Astrocyte (in vitro differentiated cells and primary cell): ENCODE measurements around the gene LRMDA. TPM values are rescaled to one million over a fixed set of nuclear protein-coding genes. Genes with fewer than 3 reads are reported as not detected.

Experiments
- DNase-seq: peaks from one replicate; pipeline ENCODE4 v3.0.0-alpha.2; 2010; ENCODE audit warnings: low read depth
- FAIRE-seq: peaks from 2 replicates; lab custom pipeline; 2011; peaks lifted over from hg19 to GRCh38; lab: Jason Lieb, UNC
- H2AFZ ChIP-seq: 2 replicates; pipeline ENCODE4 v1.6.0; 2012; ENCODE audit warnings: low read depth, low read length, inconsistent platforms
- H3K27ac ChIP-seq: 2 replicates; pipeline ENCODE4 v1.5.1; 2011; ENCODE audit warnings: low read depth, low read length, inconsistent platforms
- H3K27me3 ChIP-seq: 2 replicates; pipeline ENCODE4 v1.6.0; 2011; ENCODE audit warnings: low read length, inconsistent platforms; ENCODE audit not compliant: insufficient read depth
- H3K36me3 ChIP-seq: 2 replicates; pipeline ENCODE4 v1.5.1; 2011; ENCODE audit warnings: low read length, inconsistent platforms; ENCODE audit not compliant: insufficient read depth
- H3K4me1 ChIP-seq: 2 replicates; pipeline ENCODE4 v1.5.1; 2011; ENCODE audit warnings: low read length, inconsistent platforms; ENCODE audit not compliant: insufficient read depth
- H3K4me2 ChIP-seq: 2 replicates; pipeline ENCODE4 v1.6.0; 2012; ENCODE audit warnings: low read length, inconsistent platforms
- H3K4me3 ChIP-seq: 2 replicates; pipeline ENCODE4 v1.5.1; 2011; ENCODE audit warnings: low read depth, mild to moderate bottlenecking, low read length, inconsistent platforms; ENCODE audit not compliant: insufficient read depth
- H3K79me2 ChIP-seq: 2 replicates; pipeline ENCODE4 v1.6.0; 2012; ENCODE audit warnings: mild to moderate bottlenecking, low read length, inconsistent platforms; ENCODE audit not compliant: insufficient read depth
- H3K9ac ChIP-seq: 2 replicates; pipeline ENCODE4 v1.6.0; 2012; ENCODE audit warnings: mild to moderate bottlenecking, low read length, inconsistent platforms
- H3K9me3 ChIP-seq: 2 replicates; pipeline ENCODE4 v1.5.1; 2012; ENCODE audit warnings: low read depth, mild to moderate bottlenecking, low read length, inconsistent platforms; ENCODE audit not compliant: insufficient read depth
- H4K20me1 ChIP-seq: 2 replicates; pipeline ENCODE4 v1.6.0; 2012; ENCODE audit warnings: low read length, inconsistent platforms; ENCODE audit not compliant: insufficient read depth
- H3K27ac Mint-ChIP-seq: one replicate; pipeline ENCODE4 v1.8.0; 2021; ENCODE audit warnings: mild to moderate bottlenecking, mixed read lengths; ENCODE audit not compliant: unreplicated experiment
- H3K27me3 Mint-ChIP-seq: one replicate; pipeline ENCODE4 v1.8.0; 2021; ENCODE audit warnings: low read depth, mixed read lengths; ENCODE audit not compliant: unreplicated experiment
- H3K36me3 Mint-ChIP-seq: one replicate; pipeline ENCODE4 v1.8.0; 2021; ENCODE audit warnings: low read depth, mixed read lengths; ENCODE audit not compliant: unreplicated experiment
- H3K4me1 Mint-ChIP-seq: one replicate; pipeline ENCODE4 v1.8.0; 2021; ENCODE audit warnings: low read depth, mixed read lengths; ENCODE audit not compliant: unreplicated experiment
- H3K4me3 Mint-ChIP-seq: one replicate; pipeline ENCODE4 v1.8.0; 2021; ENCODE audit warnings: mild to moderate bottlenecking, moderate library complexity, mixed read lengths; ENCODE audit not compliant: unreplicated experiment
- H3K9me3 Mint-ChIP-seq: one replicate; pipeline ENCODE4 v1.8.0; 2021; ENCODE audit warnings: mild to moderate bottlenecking, mixed read lengths; ENCODE audit not compliant: unreplicated experiment
- CTCF ChIP-seq: IDR thresholded peaks from 2 replicates; pipeline ENCODE4 v1.5.1; 2011; ENCODE audit warnings: low read depth, mild to moderate bottlenecking, inconsistent platforms, low read length, moderate library complexity; ENCODE audit not compliant: insufficient read depth
- EZH2 ChIP-seq: IDR thresholded peaks from 2 replicates; pipeline ENCODE4 v1.6.1; 2012; ENCODE audit warnings: mild to moderate bottlenecking, low read length, inconsistent platforms; ENCODE audit not compliant: insufficient read depth
- total RNA-seq: library from RNA; stranded (reverse); gene quantifications from 2 replicates; pipeline ENCODE4 v1.2.1, GENCODE V29; 2021

LRMDA gene
- total RNA-seq, 1 donor from 2014 or later: 2.7 TPM

- Histone ChIP-seq H3K79me2 (no peaks in the 10 kb centered on the region), H3K4me2 (no peak overlapping the region), H3K36me3 (no peaks in the 10 kb centered on the region), H2AFZ (no peak overlapping the region), H3K9me3 (no peaks in the 10 kb centered on the region), H3K4me1 (no peaks in the 10 kb centered on the region), H3K4me3 (no peak overlapping the region), H4K20me1 (no peaks in the 10 kb centered on the region), H3K9ac (no peak overlapping the region), H3K27ac (no peak overlapping the region), H3K27me3 (peaks cover 11% of the 10 kb centered on the region)
- H3K27me3 Mint-ChIP-seq: peaks cover 12% of the 10 kb centered on the region
- DNase-seq (no peak), FAIRE-seq (no peak)
- H3K4me3 Mint-ChIP-seq: no peak overlapping the region
- H3K4me1 Mint-ChIP-seq: peaks cover 18% of the 10 kb centered on the region
- no peaks in the 10 kb centered on the region for H3K9me3 Mint-ChIP-seq
- TF ChIP-seq CTCF (no peak), EZH2 (no peak)
- H3K27ac Mint-ChIP-seq: no peak overlapping the region
- no peaks in the 10 kb centered on the region for H3K36me3 Mint-ChIP-seq
These were observed 581.4 kb downstream of the LRMDA start for GRCh38 chr10:76012716-76013327.

GRCh38 chr10:76015245-76015644, 583.8 kb downstream of the LRMDA start:
- no peaks in the 10 kb centered on the region for H3K79me2 ChIP-seq
- H3K27me3 Mint-ChIP-seq: peaks cover 12% of the 10 kb centered on the region
- H3K27ac ChIP-seq: no peak overlapping the region
- H3K4me1 ChIP-seq: no peaks in the 10 kb centered on the region
- TF ChIP-seq CTCF (no peak), EZH2 (no peak)
- no peak overlapping the region for H3K4me2 ChIP-seq
- H3K9ac ChIP-seq: no peak overlapping the region
- H2AFZ ChIP-seq: no peak overlapping the region
- H3K36me3 ChIP-seq: no peaks in the 10 kb centered on the region
- no peaks in the 10 kb centered on the region for H4K20me1 ChIP-seq
- H3K4me3 Mint-ChIP-seq: no peak overlapping the region
- DNase-seq: no peak
- no peak overlapping the region for H3K4me3 ChIP-seq
- no peaks in the 10 kb centered on the region for H3K36me3 Mint-ChIP-seq
- FAIRE-seq: no peak
- no peaks in the 10 kb centered on the region for H3K9me3 Mint-ChIP-seq
- H3K27me3 ChIP-seq: no peaks in the 10 kb centered on the region
- no peaks in the 10 kb centered on the region for H3K9me3 ChIP-seq
- H3K4me1 Mint-ChIP-seq: peaks cover 7% of the 10 kb centered on the region
- no peak overlapping the region for H3K27ac Mint-ChIP-seq

- H2AFZ ChIP-seq: no peak overlapping the region
- H3K9me3 ChIP-seq: no peaks in the 10 kb centered on the region
- H3K27me3 ChIP-seq: no peaks in the 10 kb centered on the region
- H3K27ac Mint-ChIP-seq: no peak overlapping the region
- no peaks in the 10 kb centered on the region for H3K79me2 ChIP-seq
- H3K36me3 ChIP-seq: no peaks in the 10 kb centered on the region
- H3K4me1 ChIP-seq: no peaks in the 10 kb centered on the region
- H3K36me3 Mint-ChIP-seq: no peaks in the 10 kb centered on the region
- H3K4me3 Mint-ChIP-seq: peak overlapping the region; percentile 51
- no peaks in the 10 kb centered on the region for H3K9me3 Mint-ChIP-seq
- no peaks in the 10 kb centered on the region for H4K20me1 ChIP-seq
- no peak overlapping the region for H3K4me3 ChIP-seq
- H3K27me3 Mint-ChIP-seq: peaks cover 12% of the 10 kb centered on the region
- H3K27ac ChIP-seq: no peak overlapping the region
- FAIRE-seq: no peak
- DNase-seq: no peak
- no peaks in the 10 kb centered on the region for H3K4me1 Mint-ChIP-seq
- TF ChIP-seq CTCF: no peak
- TF ChIP-seq EZH2: no peak
- H3K4me2 ChIP-seq: no peak overlapping the region
- H3K9ac ChIP-seq: no peak overlapping the region
These were observed 585.8 kb downstream of the LRMDA start for GRCh38 chr10:76017026-76017732.
